Hepatocyte (in vitro differentiated cells): ENCODE results near the gene TFDP1. TPM values are rescaled to one million over a fixed set of nuclear protein-coding genes. Genes with fewer than 3 reads are reported as not detected.

ENCODE experiments used
- DNase-seq: peaks from one replicate; pipeline ENCODE4 v3.0.0-alpha.2; 2016; ENCODE audit warnings: low spot score
- H2AFZ ChIP-seq: fragments of 200-600 bp; sonication (generic); 2 replicates; pipeline ENCODE4 v1.6.0; 2016; ENCODE audit warnings: antibody characterized with exemption, mild to moderate bottlenecking
- H3K27ac ChIP-seq: fragments of 200-600 bp; sonication (generic); 2 replicates; pipeline ENCODE4 v1.5.1; 2016; ENCODE audit warnings: mild to moderate bottlenecking
- H3K27me3 ChIP-seq: fragments of 200-600 bp; sonication (generic); 2 replicates; pipeline ENCODE4 v1.6.1; 2016
- H3K36me3 ChIP-seq: fragments of 200-600 bp; sonication (generic); replicated peaks from 2 replicates; pipeline ENCODE4 v1.5.1; 2016; ENCODE audit warnings: low read depth; ENCODE audit not compliant: insufficient read depth
- H3K4me1 ChIP-seq: fragments of 200-600 bp; sonication (generic); 2 replicates; pipeline ENCODE4 v1.5.1; 2016; ENCODE audit warnings: mild to moderate bottlenecking, moderate library complexity; ENCODE audit not compliant: insufficient read depth
- H3K4me2 ChIP-seq: fragments of 200-600 bp; sonication (generic); 2 replicates; pipeline ENCODE4 v1.6.0; 2016
- H3K4me3 ChIP-seq: fragments of 200-600 bp; sonication (generic); 2 replicates; pipeline ENCODE4 v1.5.1; 2016; ENCODE audit warnings: mild to moderate bottlenecking
- H3K79me2 ChIP-seq: fragments of 200-600 bp; sonication (generic); 2 replicates; pipeline ENCODE4 v1.6.0; 2017; ENCODE audit warnings: mild to moderate bottlenecking
- H3K9me2 ChIP-seq: fragments of 200-600 bp; sonication (generic); replicated peaks from 2 replicates; pipeline ENCODE4 v1.6.0; 2017; ENCODE audit warnings: mild to moderate bottlenecking; ENCODE audit not compliant: insufficient read depth
- H3K9me3 ChIP-seq: fragments of 200-600 bp; sonication (generic); 2 replicates; pipeline ENCODE4 v1.5.1; 2016; ENCODE audit warnings: low read depth, mild to moderate bottlenecking
- H4K20me1 ChIP-seq: fragments of 200-600 bp; sonication (generic); 2 replicates; pipeline ENCODE4 v1.6.0; 2016; ENCODE audit warnings: mild to moderate bottlenecking; ENCODE audit not compliant: insufficient read depth, poor library complexity, severe bottlenecking
- CTCF ChIP-seq: fragments of 200-600 bp; sonication (generic); IDR thresholded peaks from 2 replicates; pipeline ENCODE4 v1.5.1; 2016; ENCODE audit warnings: antibody characterized with exemption, mild to moderate bottlenecking; ENCODE audit not compliant: poor library complexity
- EZH2 ChIP-seq: fragments of 200-600 bp; sonication (generic); IDR thresholded peaks from 2 replicates; pipeline ENCODE4 v1.6.1; 2016; ENCODE audit warnings: antibody characterized with exemption, mild to moderate bottlenecking, borderline replicate concordance
- EZH2phosphoT487 ChIP-seq: fragments of 200-600 bp; sonication (generic); IDR thresholded peaks from one replicate; pipeline ENCODE4 v1.6.1; 2018; ENCODE audit warnings: antibody characterized with exemption, mild to moderate bottlenecking, low read depth, moderate library complexity; ENCODE audit not compliant: unreplicated experiment, severe bottlenecking
- WGBS: methylation state at CpG from one replicate; pipeline ENCODE4 v1.1.6; 2016; ENCODE audit warnings: low lambda C conversion rate; ENCODE audit errors: missing lambda C conversion rate; 5-methylcytosine and 5-hydroxymethylcytosine counted together
- polyA plus RNA-seq: library from polyadenylated mRNA; unstranded; fragments of >200 nt; fragmentation: Nextera tagmentation; extraction: Ambion mirVana; gene quantifications from 2 replicates; pipeline ENCODE4 v1.2.1, GENCODE V29; 2016
- total RNA-seq: library from RNA; depleted of rRNA; stranded (reverse); fragments of >200 nt; gene quantifications from 2 replicates; pipeline ENCODE4 v1.2.3, GENCODE V29; 2014

Gene TFDP1
- total and polyA plus RNA-seq, 2 experiments from 2014 or later: 54.0 to 62.9 TPM

GRCh38 chr13:113547238-113547971, 37.1 kb upstream of the TFDP1 start:
- Histone ChIP-seq H2AFZ (no peak overlapping the region), H3K27ac (no peak overlapping the region), H3K36me3 (no peaks in the 10 kb centered on the region), H3K4me3 (no peak overlapping the region), H3K9me3 (no peaks in the 10 kb centered on the region), H3K9me2 (no peaks in the 10 kb centered on the region), H4K20me1 (peaks cover 23% of the 10 kb centered on the region), H3K4me2 (no peak overlapping the region), H3K79me2 (peaks cover 61% of the 10 kb centered on the region), H3K27me3 (no peaks in the 10 kb centered on the region), H3K4me1 (peaks cover 19% of the 10 kb centered on the region)
- no peak for DNase-seq
- TF ChIP-seq EZH2phosphoT487: no peak
- TF ChIP-seq EZH2: no peak
- TF ChIP-seq CTCF: no peak
- WGBS: 90% methylated on average over 26 of the region's 27 CpGs

- Histone ChIP-seq H3K36me3 (no peaks in the 10 kb centered on the region), H3K4me1 (peaks cover 19% of the 10 kb centered on the region), H3K27ac (no peak overlapping the region), H3K9me2 (no peaks in the 10 kb centered on the region), H3K4me3 (no peak overlapping the region), H3K4me2 (no peak overlapping the region), H4K20me1 (peaks cover 23% of the 10 kb centered on the region), H3K9me3 (no peaks in the 10 kb centered on the region), H3K27me3 (no peaks in the 10 kb centered on the region), H2AFZ (no peak overlapping the region), H3K79me2 (peaks cover 57% of the 10 kb centered on the region)
- WGBS: 92% methylated on average over 31 of the region's 32 CpGs
- no peak for DNase-seq
- TF ChIP-seq EZH2 (no peak), CTCF (no peak), EZH2phosphoT487 (no peak)
Measured at GRCh38 chr13:113548171-113548641, 36.3 kb upstream of the TFDP1 start.

GRCh38 chr13:113548778-113549621, 35.6 kb upstream of the TFDP1 start:
- H2AFZ ChIP-seq: no peak overlapping the region
- no peak for TF ChIP-seq EZH2
- TF ChIP-seq EZH2phosphoT487: no peak
- TF ChIP-seq CTCF: no peak
- WGBS: 89% methylated on average over 25 of the region's 25 CpGs
- H3K9me2 ChIP-seq: no peaks in the 10 kb centered on the region
- no peaks in the 10 kb centered on the region for H3K36me3 ChIP-seq
- no peaks in the 10 kb centered on the region for H3K9me3 ChIP-seq
- DNase-seq: no peak
- peaks cover 17% of the 10 kb centered on the region for H3K4me1 ChIP-seq
- H3K79me2 ChIP-seq: peaks cover 51% of the 10 kb centered on the region
- peaks cover 17% of the 10 kb centered on the region for H4K20me1 ChIP-seq
- no peak overlapping the region for H3K4me3 ChIP-seq
- H3K27ac ChIP-seq: no peak overlapping the region
- no peak overlapping the region for H3K4me2 ChIP-seq
- H3K27me3 ChIP-seq: no peaks in the 10 kb centered on the region
